ENCODE measurements around the gene CDK16.
A peak's percentile ranks its signal among the peaks of the same experiment; 100 is the strongest.

Gene CDK16

DNA sequence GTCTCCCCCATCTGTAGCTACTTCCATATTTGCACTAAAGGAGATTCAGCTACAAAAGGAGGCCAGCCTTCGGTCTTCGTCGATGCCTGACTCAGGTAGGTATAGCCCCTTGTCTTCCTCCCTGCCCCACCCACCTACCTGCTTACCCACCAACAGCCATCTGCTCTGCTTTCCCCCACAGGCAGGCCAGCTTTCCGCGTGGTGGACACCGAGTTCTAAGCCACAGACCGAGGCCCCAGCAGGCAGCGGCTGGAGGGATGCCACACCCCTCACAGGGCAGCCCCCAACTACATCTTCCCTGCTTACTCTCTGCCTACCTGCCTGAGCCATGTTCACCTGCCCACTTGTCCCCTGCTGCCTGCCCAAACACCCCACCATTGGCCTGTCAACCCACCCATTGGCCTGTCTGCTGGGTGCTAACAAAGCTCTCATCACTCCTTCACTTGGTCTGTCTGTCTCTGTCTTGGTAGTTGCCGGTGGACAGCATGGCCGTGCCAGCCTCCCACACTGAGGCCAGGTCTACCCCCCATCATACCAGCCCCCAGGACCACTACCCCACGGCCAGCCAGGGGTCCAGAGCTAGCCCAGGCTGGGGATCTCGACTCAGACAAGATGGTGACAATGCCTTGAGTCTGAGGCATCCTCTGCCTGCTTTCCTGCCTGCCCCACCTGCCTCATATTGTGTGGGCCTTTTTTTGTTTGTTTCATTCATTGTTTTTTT is 10.2 kb downstream of the CDK16 start:
- no peak for DNase-seq (ENCODE audit: low spot score)

DNA sequence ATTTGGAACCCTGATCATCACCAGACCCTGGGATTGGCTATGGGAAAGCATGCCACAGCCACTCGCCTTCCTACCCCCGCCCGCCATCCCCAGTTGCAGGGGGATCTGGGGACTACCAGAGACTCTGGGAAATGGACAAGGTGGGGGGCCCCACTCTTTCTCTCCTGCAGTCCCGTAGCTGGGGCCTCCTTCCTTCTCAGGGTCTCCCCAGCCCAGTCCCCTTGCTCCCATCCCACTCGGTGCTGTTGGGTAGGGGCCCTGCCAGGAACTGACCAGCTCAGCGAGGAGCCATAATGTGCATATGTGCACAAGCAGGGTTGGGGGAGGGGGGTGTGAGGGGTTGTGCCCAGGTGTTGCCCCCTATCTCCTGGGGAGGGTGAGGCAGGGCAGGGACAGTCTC is 10.9 kb downstream of the CDK16 start:
- DNase-seq (ENCODE audit: low spot score), result no peak

DNA sequence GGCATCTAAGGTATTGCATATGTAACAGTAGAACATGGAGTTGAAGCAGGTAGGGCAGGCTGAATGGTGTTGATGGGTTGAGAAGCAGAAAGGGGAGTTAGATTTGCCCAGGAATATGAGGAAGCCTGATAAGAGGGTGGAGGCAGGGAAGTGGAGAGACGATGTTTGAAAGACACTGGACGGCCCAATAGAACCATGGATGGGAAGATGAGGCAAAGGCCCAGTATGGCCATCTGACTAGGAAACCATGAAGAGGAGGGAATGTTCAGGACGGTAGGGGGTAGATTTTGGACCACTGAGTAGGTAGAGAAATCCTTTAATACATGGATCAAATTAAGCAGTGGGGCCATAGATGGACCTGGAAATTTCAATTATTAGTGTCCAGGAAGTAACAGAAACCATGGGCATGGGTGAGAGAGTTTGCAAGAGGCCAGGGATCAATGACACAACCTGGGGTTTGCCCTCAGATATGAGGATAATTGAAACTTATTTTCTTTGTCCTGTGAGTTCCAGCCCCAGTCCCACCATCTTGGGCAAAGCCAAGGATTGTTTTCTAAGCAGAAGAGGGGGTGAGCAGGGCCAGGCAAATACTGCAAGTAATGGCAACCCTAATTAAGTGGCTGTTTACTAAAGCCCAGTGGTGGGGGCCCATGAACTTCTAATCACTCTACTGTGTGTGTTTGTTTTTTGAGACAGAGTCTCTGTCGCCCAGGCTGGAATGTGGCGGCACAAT is 11.8 kb downstream of the CDK16 start:
- DNase-seq (ENCODE audit: low spot score), result no peak

DNA sequence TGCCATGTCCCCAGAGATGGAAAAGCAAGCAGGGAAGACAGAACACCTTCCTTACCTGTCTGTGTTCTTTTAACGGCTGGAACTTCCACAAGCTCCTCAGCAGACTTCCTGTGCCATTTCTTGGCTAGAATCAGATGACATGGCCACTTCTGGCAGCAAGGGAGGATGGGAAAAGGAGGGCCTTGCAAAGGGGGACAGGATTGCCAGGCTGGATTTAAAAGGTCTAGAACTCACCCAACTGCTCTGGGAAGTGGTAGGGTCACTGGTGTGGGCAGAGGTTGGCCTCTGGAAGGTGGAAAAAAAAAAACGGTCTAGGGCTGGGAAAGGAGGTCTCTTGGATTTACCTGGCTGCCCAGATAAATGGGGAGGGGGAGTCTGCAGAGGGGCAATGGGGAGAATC is 12.7 kb downstream of the CDK16 start:
- DNase-seq (ENCODE audit: low spot score), result no peak

DNA sequence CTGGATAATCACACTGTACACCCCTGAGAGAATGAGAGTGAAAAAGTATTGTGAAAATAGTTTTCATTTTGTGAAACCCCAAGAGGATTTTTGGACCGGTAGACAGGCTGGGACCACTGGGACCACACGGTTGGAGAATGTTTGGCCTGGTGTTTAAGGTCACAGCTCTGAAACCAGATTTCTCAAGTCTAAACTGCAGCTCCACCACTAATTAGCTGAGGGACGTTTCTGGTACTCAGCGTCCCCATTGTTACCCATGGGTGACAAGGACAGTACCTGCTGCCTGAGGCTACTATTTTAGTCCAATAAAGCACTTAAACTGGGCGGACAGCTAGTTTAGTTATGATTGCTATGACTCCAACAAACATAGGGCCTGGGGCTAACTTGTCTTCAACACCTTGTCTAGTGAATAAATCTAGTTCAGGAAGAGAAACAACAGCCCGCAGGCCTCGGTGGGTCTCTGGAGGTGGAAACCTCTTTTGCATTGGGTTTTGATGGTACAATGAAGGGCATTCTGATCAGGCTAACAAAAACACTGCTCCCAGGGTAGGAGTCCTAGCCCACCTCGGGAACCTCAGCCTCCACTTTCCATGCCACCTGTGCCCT is 13.8 kb downstream of the CDK16 start:
- DNase-seq (ENCODE audit: low spot score), result no peak

DNA sequence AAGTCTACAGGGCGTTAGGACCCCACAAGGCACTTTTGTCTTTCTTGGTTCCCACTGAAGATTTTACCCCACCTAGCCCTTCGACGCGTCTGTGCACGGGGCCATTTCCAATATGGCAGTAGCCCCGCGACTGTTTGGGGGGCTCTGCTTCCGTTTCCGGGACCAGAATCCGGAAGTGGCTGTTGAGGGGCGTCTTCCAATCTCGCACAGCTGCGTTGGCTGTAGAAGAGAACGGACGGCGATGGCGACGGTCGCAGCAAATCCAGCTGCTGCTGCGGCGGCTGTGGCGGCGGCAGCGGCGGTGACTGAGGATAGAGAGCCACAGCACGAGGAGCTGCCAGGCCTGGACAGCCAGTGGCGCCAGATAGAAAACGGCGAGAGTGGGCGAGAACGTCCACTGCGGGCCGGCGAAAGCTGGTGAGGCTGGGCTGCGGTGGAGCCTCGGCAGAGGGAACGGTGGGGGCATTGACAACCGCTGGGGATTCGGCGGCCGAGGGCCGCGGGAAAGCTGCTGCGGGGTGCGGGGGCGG is 14.4 kb downstream of the CDK16 start, which contains the start of gene USP11:
TSS of gene USP11 (plus strand) at position 207 of the 530 bp plus-strand sequence. CDS start at position 242, 35 bp downstream.
- DNase-seq (ENCODE audit: low spot score), result peak; percentile 55

DNA sequence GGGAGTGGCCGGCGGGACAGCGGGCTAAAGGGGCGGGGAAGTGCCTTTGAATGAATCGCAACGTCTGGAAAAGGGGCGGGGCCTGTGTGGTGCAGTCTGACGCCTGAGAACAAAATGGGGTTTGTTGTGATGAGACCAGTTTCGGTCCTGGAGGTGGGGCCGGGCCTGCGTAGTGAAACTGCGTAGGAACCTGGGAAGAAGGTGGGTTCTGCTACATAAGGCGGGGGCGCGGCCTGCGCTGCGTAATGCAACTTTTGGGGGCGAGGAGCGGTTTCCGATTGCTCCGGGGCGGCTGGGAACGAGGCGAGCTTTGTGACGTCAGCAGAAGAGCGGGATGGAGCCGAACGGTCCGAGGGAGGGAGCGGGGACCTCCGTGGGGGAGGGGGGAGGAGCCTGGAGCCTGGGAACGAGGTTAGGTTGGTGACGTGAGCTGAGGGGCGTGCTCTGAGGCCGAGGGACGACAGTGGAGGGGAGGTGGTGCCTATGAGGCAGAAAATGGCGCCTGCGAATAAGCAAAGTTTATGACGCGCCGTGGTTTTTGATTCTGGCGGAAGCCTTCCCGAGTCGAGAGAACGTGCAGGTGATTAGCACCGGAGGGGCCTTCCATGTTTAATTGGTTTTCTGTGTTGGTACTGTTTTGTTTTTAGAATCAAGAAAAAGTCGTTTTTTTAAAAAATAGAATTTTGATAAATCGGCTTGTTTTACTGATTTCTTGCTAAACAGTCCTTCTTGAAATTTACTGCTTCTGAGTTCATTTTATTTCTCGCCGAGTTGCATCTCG is 15.0 kb downstream of the CDK16 start:
- peak; percentile 95 for DNase-seq (ENCODE audit: low spot score)

DNA sequence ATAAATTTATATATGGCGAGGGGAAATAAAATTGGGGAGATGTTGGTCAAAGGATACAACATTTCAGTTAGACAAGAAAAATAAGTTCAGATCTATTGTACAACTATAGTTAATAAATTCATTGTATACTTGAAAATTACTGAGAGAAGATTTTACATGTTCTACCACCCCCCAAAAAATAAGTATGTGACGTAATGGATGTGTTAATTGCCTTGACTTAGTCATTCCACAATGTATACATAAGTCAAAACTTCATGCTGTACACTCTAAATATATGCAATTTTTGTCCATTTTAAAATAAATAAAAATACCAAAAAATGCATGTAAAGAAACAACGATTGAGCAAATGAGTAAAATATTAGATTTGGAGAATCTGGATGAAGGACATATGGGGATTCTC is 16.1 kb downstream of the CDK16 start:
- DNase-seq (ENCODE audit: low spot score), result peak; percentile 43

DNA sequence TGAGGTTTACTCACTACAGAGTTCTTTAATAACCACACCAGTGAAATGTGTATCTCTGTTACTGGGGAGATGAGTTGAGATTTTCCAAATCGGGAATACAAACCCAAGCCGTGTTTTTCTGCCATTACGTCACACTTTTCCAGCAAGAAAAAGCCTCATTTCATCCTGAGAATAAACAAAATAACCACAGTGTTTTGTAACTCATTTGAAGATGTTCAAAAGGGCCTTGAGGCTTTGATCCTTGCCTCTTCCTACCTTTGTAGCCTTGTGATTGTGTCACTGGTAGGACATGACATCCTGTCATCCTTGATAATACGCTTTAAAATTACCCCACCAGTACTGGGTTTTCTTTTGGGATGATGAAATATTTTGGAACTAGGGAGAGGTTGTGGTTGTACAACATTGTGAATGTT is 17.2 kb downstream of the CDK16 start:
- DNase-seq (ENCODE audit: low spot score), result no peak

DNA sequence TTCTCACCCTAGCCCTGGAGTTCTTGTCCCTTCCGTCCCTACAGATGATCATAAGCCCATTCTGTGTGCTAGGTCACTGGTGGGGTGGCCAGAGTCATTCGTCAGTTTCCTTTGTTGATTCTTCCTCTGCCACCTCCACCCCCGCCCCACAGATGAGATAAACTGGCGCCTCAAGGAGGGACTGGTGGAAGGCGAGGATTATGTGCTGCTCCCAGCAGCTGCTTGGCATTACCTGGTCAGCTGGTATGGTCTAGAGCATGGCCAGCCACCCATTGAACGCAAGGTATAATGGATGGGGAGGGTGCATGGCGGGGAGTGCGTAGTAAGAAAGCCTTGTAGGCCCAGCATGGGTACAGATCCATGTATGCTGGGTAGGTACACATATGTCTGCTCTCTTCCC is 20.7 kb downstream of the CDK16 start:
- no peak for DNase-seq (ENCODE audit: low spot score)

DNA sequence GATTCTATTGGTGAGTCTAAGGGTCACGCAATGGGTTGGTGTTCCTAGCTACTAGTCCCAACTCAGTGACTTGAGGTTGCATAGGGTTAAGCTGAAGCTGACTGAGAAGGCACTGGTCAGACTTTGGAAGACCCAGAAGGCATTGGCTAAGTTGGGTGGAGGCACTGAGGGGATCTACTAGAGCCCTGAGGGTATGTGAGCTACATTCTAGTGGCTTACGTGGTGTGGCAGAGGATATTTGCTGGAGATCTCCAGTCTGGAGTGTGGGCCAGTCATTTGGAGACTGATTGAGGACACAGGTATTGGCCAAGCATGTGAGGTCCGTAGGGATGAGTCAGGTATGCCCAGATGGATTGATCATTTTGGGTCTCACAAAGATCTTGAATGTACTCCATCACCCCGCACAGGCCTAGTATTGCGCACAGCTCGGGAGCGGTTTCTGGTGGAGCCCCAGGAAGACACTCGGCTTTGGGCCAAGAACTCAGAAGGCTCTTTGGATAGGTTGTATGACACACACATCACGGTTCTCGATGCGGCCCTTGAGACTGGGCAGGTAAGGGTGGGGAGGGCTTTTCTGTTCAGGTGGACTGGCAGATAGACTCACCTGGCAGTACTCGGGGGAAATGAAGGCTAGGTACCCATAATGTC is 21.5 kb downstream of the CDK16 start:
- DNase-seq (ENCODE audit: low spot score), result no peak

DNA sequence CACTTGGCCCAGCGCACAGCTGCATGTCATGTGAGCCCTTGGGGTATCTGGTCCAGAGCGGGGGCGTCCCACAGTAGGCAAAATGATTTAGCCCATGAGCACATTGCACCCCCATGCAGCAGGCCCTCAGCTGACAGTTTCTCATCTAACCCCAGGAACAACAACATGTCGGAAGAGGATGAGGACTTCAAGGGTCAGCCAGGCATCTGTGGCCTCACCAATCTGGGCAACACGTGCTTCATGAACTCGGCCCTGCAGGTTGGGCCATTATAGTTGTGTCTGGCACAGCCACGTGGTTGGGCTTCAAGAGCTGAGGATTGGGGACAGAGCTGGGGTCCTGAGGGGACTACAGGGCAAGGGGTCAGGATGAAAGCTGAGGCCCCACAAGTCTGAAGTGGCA is 22.1 kb downstream of the CDK16 start:
- DNase-seq (ENCODE audit: low spot score), result no peak

DNA sequence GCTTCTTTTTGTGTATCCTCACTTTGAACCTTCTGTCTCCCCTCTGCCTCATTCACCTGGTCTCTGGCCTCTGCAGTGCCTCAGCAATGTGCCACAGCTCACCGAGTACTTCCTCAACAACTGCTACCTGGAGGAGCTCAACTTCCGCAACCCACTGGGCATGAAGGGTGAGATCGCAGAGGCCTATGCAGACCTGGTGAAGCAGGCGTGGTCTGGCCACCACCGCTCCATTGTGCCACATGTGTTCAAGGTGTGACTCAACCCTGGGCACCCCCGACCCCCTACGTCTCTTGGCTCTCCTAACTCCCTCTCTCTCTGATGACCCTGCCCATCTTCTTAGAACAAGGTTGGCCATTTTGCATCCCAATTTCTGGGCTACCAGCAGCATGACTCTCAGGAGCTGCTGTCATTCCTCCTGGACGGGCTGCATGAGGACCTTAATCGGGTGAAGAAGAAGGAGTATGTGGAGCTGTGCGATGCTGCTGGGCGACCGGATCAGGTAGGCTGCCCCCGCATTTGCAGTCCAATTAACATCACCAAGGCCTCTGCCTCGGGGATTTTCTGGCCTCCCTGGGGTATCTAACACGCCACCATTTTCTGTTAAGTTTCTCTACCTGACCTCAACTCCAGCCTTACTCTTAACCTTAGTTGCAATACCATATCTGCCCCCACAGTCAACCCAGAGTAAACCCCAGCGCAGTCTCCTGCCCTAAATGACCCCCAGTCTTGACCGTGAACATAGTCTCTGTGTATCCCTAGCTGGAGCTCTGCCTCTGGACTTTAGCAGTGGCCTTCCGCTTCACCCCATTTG is 22.9 kb downstream of the CDK16 start:
- DNase-seq (ENCODE audit: low spot score), result no peak

DNA sequence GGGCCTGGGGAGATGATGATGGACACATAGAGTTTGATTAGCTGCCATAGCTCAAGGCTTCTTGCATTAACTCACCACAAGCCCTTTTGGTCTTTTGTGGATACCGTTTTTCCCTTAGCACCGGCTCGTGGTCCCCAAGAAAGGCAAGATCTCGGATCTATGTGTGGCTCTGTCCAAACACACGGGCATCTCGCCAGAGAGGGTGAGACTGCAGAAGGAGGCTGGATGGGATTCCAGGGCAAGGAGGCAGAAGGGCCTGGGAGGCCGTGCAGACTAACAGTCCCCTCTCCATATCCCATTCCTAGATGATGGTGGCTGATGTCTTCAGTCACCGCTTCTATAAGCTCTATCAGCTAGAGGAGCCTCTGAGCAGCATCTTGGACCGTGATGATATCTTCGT is 23.8 kb downstream of the CDK16 start:
- DNase-seq (ENCODE audit: low spot score), result no peak

DNA sequence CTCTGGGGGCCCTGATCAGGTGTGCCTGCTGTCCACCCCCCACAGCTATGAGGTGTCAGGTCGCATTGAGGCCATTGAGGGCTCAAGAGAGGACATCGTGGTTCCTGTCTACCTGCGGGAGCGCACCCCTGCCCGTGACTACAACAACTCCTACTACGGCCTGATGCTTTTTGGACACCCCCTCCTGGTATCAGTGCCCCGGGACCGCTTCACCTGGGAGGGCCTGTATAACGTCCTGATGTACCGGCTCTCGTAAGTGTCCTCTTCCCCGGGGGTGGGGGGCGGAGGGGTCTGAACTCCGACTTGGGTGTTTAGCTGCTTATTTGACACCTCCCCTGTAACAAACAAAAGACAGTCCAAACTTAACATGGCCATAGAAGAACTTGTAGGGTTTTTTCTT is 24.9 kb downstream of the CDK16 start:
- no peak for DNase-seq (ENCODE audit: low spot score)

DNA sequence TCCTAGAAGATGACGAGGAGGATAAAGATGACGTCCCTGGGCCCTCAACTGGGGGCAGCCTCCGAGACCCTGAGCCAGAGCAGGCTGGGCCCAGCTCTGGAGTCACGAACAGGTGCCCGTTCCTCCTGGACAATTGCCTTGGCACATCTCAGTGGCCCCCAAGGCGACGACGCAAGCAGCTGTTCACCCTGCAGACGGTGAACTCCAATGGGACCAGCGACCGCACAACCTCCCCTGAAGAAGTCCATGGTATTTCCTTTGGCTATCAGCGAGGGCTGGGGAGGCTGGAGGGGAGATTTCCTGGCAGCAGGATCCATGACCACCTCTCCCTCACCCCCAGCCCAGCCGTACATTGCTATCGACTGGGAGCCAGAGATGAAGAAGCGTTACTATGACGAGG is 26.2 kb downstream of the CDK16 start:
- no peak for DNase-seq (ENCODE audit: low spot score)

DNA sequence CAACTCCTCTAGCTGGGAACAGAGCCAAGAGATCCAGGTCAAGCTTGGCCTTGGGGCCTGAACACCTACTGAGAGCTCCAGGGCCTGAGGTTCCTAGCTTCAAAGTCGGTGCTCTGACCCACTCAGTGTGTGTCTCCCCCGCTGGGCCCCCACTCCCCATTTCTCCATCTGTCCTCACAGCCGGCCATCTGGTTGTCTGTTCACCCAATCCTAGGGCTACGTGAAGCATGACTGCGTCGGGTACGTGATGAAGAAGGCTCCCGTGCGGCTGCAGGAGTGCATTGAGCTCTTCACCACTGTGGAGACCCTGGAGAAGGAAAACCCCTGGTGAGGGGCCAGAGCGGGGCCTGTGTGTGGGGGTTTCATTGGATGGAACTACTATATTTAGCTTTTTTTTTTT is 26.7 kb downstream of the CDK16 start:
- DNase-seq (ENCODE audit: low spot score), result no peak

DNA sequence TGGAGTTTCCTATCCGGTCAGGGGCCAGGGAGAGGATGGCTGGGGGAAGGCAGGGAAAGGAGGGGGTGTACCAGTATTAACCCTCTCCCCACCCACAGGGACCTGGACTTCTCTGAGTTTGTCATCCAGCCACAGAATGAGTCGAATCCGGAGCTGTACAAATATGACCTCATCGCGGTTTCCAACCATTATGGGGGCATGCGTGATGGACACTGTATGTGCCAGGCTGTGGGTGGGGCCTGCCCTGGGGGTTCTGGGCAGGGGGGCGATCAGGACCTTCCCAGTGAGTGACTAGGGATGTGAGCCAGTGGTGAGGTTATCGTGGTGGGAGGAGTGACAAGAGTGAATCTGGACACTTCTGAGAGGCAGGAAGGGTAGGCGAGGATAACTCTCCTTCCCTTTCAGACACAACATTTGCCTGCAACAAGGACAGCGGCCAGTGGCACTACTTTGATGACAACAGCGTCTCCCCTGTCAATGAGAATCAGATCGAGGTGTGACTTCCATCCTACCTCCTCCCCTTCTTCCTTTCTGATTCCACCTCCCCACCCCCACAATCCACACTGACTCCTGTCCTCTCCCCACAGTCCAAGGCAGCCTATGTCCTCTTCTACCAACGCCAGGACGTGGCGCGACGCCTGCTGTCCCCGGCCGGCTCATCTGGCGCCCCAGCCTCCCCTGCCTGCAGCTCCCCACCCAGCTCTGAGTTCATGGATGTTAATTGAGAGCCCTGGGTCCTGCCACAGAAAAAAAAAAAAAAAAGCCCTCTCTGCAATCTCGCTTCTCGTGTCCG is 28.9 kb downstream of the CDK16 start:
- peak; percentile 53 for DNase-seq (ENCODE audit: low spot score)

DNA sequence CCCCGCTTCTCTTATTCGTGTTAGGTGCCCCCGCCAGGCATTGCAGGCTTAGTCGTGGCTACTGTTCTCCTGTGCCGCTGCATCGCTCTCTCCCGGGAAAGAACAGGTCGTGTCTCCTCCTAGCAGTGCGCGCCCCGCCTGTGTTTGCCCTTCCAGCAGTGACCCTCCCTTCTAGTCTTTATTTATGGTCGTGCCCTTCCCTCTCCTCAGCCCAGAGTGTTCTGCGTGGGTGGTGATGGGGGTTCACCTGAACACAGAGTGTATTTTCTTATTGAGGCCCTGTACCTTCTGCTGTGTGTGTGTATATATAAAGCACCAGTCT is 29.5 kb downstream of the CDK16 start:
- no peak for DNase-seq (ENCODE audit: low spot score)

DNA sequence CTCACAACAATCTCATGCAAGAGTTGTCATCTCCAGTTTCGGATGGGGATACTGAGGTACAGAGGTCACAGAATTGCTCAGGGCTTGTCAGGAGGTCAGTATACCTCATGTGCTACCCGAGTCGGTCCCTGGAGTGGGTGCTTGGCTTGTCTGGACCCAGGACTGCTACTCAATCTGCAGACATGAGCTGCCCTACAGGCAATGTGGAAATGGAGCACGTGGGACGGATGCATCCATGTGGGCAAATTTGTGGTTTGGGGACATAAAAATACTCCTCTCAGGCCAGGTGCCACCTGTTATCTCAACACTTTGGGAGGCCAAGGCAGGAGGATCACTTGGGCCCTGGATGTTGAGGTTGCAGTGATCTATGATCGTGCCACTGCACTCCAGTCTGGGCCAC is 30.1 kb downstream of the CDK16 start:
- no peak for DNase-seq (ENCODE audit: low spot score)

Data from RKO (cell line).